ENCODE measurements around the gene AIPL1.

Gene AIPL1

GRCh38 chr17:6465206-6466003, 30.5 kb upstream of the AIPL1 start:
- DNase-seq (ENCODE audit: low spot score) = no peak

- no peak for DNase-seq (ENCODE audit: low spot score)
Observed at GRCh38 chr17:6464446-6465041, 29.6 kb upstream of the AIPL1 start.

- no peak for DNase-seq (ENCODE audit: low spot score)
Observed at GRCh38 chr17:6463616-6464445, 28.9 kb upstream of the AIPL1 start.

- DNase-seq (ENCODE audit: low spot score) = no peak
Observed at GRCh38 chr17:6462692-6463091, 27.8 kb upstream of the AIPL1 start.

GRCh38 chr17:6461792-6462524, 27.0 kb upstream of the AIPL1 start:
- no peak for DNase-seq (ENCODE audit: low spot score)

- no peak for DNase-seq (ENCODE audit: low spot score)
Observed at GRCh38 chr17:6461246-6461645, 26.3 kb upstream of the AIPL1 start.

- no peak for DNase-seq (ENCODE audit: low spot score)
Observed at GRCh38 chr17:6460531-6461161, 25.7 kb upstream of the AIPL1 start.

GRCh38 chr17:6458460-6458950, 23.6 kb upstream of the AIPL1 start:
- no peak for DNase-seq (ENCODE audit: low spot score)

GRCh38 chr17:6457688-6458459, 23.0 kb upstream of the AIPL1 start:
- DNase-seq (ENCODE audit: low spot score) = no peak

- no peak for DNase-seq (ENCODE audit: low spot score)
Observed at GRCh38 chr17:6456914-6457687, 22.2 kb upstream of the AIPL1 start.

- no peak for DNase-seq (ENCODE audit: low spot score)
Observed at GRCh38 chr17:6456321-6456720, 21.4 kb upstream of the AIPL1 start.

GRCh38 chr17:6455321-6455705, 20.4 kb upstream of the AIPL1 start:
- DNase-seq (ENCODE audit: low spot score) = peak; percentile 21

GRCh38 chr17:6454495-6455320, 19.8 kb upstream of the AIPL1 start:
- DNase-seq (ENCODE audit: low spot score) = no peak

GRCh38 chr17:6453279-6454024, 18.5 kb upstream of the AIPL1 start:
- no peak for DNase-seq (ENCODE audit: low spot score)

GRCh38 chr17:6452471-6453266, 17.7 kb upstream of the AIPL1 start:
- no peak for DNase-seq (ENCODE audit: low spot score)

GRCh38 chr17:6450926-6451832, 16.3 kb upstream of the AIPL1 start:
- no peak for DNase-seq (ENCODE audit: low spot score)
